Skin epidermis (tissue), 12 donors: ENCODE data around the gene LHX4.

ENCODE experiments used
- H3K27ac ChIP-seq, 21 experiments: fragments of 200-600 bp; sonication (generic) in 11 of 21; one replicate each; pipeline ENCODE4 v1.5.0; 2020; ENCODE audit warnings: mild to moderate bottlenecking in 3 of 21, inconsistent platforms in 2 of 21, moderate library complexity in 2 of 21
- H3K4me3 ChIP-seq, 7 experiments: fragments of 200-600 bp; sonication (generic) in 2 of 7; one replicate each; pipeline ENCODE4 v1.5.0; 2020; ENCODE audit warnings: inconsistent platforms in 2 of 7, mild to moderate bottlenecking in 2 of 7, moderate library complexity in 1 of 7

LHX4 gene

DNA sequence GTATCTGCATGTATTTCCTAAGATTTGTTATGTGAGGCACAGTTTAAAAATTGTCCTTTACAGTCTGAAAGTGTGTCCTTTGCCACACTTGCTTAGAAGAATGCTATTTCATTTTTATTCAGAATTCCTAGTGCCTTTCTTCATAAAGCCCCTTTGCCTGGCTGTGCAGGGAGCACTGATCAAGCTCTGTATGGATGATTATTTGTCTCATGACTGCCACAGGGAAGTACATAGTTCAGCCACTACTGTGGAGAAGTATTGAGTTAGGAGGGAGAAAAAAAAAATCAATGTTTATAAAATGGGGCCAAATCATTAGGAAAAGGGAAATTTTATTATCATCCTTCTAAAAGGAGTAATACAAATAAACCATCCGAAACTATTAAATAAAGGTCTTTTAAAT lies 51.4 kb downstream of the LHX4 start:
- H3K4me3 ChIP-seq: no peak overlapping the region
- H3K27ac ChIP-seq: peak overlapping the region in 1 of 21 experiments; percentile 33

DNA sequence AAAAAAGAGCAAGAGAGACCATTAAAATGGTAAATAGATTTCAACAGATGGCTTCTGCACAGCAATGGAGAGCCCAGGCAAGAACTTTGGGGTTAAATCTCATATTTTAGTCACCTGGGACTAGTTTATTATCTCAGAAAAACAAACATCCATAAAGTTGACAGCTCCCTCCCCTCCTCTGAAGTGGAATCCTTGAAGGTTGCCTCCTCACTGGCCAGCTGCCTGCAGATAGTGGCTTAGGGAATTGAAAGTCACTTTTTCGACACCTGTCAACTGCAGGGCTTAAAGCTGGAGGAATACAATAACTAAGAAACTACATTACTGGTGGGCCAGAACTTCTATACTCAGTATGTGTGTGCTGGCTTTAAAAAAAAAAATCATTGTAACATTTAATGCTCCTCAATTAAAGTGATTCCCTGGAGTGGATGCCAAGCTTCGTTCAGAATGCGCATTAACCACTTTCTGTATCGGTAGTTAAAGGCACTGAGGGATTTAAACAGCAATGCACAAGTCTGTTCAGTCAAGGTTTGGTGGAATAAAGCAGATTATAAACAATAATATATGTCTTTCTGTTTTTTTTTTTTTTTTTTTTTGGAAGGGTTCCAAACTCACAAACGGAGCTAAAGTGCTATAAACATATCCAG lies 52.5 kb downstream of the LHX4 start:
- H3K4me3 ChIP-seq: no peak overlapping the region
- no peak overlapping the region for H3K27ac ChIP-seq

DNA sequence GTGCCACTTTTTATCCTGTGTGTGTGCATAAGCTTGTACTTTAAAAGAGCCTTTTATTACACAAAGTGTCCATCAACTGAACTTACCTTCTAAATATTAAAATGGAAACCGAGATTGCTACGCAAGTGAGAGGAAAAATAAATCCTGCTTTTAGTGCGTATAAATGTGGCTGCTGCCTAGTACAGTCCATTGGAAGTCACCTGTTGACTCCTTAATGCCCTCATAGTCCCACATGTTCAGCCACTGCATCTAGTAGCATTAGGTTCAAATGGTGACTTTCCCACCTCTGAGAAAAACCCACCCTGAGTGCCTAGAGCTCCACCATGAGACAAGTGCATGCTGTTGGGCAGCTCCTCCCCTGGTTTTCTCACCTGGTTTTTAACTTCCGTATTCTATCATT lies 53.0 kb downstream of the LHX4 start:
- no peak overlapping the region for H3K4me3 ChIP-seq
- no peak overlapping the region for H3K27ac ChIP-seq

DNA sequence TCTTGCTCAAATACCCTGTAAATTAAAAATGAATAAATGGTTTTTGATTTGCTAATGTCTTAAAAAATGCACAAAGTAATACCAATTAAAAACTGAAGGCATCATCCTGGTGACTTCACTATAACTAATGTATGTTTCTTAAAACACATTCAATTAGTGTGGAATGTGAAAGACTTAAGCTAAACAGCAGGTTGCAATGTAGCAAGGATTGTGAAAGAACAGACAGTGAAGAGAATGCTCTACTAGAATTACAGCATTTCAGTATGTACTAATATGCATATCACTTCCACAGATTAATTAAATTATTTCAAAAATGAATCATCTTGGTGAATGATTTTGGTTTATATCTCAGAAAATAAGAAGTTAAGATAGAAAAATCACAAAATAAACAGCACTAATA lies 56.4 kb downstream of the LHX4 start:
- Histone ChIP-seq H3K4me3 (no peak overlapping the region), H3K27ac (no peak overlapping the region)

DNA sequence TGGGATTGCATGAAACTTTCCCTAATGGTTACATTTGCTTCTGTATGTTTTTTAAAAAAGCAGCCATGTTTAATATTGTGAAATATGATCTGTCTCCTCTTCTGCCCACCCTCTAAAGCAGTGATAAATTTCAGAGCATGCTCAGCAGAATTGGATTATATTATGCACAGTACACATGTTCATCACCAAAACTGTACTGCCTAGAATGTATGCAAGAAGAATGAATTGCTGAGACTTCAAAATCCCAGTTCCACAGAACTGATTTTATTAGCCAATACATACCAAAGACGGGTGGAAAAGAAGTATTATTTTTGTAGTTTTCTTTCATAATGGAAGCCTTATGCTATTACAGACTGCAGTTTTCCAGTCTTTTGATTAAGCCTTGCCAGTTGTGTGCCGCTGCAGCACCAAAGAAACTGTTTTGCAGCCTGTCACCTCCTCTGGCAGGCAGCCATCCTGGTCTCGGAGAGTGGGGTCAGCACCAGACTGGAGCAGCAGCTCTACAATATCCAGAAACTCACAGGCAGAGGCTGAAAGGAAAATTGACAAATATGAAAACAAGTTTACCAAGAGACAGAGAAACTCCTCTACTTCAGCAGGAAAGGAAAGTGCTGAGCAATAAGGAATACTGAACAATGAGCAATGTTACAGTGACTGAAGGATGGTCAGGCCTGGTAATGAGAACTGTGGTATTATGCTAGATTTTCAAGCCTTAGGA lies 58.1 kb downstream of the LHX4 start:
- Histone ChIP-seq H3K27ac (peak overlapping the region in 5 of 21 experiments; percentile 10 to 68 (median 30)), H3K4me3 (no peak overlapping the region)

DNA sequence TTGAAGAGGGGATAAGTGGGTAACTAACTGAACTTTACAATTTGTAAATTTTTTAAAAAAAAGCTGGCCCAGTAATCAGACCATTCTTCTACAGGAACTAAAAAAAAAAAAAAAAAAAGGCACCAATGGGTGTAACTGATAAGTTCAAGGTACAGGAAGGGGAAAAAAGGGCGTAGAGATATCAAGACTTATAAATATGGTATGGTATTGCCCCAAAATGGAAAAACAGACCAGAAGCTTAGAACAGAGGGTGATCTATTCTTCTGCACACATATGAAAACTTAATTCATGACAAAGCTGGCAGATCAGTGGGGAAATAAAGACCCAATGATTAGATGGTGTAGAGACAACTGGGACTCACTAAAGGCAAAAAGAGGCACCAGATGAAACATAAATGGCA lies 58.9 kb downstream of the LHX4 start:
- no peak overlapping the region for H3K4me3 ChIP-seq
- H3K27ac ChIP-seq: peak overlapping the region in 1 of 21 experiments; percentile 10

DNA sequence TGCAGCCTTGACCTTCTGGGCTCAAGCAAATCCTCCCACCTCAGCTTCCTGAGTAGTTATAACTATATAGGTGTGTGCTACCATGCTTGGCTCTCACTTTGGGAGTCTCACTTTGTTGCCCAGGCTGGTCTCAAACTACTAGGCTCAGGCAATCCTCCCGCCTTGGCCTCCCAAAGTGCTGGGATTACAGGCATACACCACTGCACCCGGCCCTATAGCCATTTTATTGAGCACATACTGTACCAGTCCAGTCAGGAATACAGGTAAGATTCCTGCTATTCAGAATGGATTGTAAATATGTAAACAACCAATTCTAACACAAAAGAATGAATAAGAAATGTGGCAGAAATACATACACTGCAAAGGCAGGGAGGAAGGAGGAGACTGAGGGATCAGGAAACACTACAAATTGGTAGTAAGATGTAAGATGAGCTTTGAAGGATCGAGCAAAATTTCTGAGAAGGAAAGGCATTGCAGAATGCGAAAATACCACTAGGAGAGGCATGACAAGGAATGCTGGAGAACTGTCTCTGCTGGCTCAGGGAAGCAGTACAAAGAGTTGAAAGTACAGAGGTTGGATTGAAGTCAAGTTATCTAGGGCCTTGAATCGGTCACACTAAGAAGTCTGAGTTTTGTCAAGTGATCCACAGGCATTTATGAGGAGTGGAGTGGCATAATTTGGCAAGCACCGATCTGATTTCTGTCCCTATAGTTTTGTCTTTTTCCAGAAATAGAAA lies 60.4 kb downstream of the LHX4 start:
- H3K27ac ChIP-seq: no peak overlapping the region
- H3K4me3 ChIP-seq: no peak overlapping the region

DNA sequence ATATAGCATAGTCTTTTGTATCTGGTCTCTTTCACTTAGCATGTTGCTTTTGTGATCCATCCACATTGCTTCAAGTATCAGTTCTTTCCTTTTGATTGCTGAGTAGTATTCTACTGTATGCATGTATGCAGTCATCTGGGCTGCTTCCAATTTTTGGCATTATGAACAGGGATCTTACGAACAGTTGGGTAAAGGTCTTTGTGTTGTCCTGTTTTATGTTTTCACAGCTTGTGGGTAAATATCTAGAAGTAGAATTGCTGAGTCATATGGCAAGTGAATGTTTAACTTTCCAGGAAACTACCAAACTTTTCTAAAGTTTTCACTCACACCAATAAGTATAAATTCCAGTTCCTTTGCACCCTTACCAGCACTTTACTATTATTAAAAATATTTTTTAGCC lies 60.9 kb downstream of the LHX4 start:
- no peak overlapping the region for H3K27ac ChIP-seq
- no peak overlapping the region for H3K4me3 ChIP-seq

DNA sequence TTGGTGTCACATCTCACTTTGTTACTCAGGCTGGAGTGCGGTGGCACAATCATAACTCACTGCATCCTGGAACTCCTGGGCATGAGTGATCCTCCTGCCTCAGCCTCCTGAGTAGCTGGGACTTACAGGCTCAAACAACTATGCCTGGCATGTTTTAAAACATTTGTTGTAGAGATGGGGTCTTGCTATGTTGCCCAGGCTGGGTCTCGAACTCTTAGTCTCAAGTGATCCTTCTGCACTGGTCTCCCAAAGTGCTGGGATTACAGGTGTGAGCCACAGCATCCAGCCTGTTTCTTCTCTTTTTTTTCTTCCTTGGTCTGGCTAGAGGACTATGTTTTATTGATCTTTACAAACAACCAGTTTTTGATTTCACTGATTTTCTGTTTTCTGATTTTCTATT lies 64.6 kb downstream of the LHX4 start:
- no peak overlapping the region for H3K27ac ChIP-seq
- H3K4me3 ChIP-seq: no peak overlapping the region

DNA sequence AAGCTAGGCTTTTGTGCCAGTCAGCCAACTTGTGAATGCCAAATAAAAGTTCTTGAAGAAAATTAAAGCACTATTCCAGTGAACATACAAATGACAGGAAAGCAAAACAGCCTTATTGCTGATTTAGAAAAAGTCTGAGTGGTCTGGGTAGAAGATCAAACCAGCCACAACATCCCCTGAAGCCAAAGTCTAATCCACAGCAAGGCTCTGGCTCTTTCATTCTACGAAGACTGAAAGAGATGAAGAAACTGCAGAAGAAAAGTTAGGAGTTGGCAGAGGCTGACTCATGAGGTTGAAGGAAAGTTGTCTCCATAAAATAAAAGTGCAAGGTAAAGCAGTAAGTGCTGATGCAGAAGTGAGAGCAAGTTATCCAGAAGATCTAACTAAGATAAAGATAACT lies 65.9 kb downstream of the LHX4 start:
- no peak overlapping the region for H3K4me3 ChIP-seq
- H3K27ac ChIP-seq: no peak overlapping the region

DNA sequence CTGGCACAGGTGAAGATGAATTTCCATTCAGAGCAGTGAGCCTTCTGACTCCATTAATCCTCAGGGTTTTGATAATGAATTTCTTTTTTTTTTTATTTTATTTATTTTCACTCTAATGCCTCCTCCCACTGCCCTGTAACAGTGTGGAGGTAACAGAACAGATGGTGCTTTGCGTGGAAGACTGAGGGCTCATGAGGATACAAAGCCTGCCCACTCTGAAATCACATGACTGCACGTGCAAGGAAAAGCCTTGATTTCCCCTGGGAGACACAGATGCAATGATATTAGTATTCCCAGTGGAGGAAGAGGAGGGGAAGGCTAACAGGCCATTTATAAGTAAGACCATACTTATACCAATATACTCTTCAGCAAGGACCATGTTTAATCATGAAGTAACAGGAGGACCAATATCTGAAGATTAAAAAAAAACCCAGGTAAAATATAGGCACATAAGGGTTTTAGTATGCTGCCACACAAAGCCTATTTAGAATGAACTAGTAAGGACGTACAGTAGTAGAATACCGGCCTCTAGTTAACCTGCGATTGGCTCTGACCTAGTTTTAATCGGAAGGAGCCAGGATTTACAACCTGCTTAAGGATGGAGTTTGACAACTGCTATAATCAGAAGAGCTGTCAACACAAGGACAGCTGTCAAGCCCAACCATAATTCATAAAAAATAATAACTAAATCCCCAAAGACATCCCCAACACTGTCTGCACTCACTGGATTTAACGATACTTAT lies 69.6 kb downstream of the LHX4 start:
- no peak overlapping the region for H3K27ac ChIP-seq
- H3K4me3 ChIP-seq: no peak overlapping the region

DNA sequence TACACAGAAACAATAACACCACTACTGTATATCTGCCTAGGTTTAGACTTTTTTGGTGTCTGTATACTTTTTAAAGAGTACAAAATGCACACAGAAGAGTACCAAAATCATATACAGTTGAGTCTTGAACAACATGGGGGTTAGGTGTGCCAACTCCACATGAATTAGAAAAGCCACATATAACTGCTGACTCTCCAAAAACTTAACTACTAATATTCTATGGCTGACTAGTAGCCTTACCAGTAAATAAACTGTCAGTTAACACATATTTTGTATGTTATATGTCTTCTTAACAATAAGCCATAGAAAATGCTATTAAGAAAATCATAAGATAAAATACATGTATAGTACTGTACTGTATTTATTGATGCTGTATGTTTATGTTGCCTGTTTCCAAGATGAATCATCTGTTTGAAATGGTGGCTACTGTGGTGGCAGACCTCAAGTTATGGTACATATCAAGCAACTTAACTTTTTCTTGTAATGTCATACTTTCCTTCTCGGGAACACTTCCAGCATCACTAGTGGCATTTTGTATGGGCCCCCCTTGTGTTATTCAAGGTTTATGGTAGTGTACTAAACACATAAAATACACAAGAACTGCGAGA lies 71.2 kb downstream of the LHX4 start:
- H3K4me3 ChIP-seq: no peak overlapping the region

DNA sequence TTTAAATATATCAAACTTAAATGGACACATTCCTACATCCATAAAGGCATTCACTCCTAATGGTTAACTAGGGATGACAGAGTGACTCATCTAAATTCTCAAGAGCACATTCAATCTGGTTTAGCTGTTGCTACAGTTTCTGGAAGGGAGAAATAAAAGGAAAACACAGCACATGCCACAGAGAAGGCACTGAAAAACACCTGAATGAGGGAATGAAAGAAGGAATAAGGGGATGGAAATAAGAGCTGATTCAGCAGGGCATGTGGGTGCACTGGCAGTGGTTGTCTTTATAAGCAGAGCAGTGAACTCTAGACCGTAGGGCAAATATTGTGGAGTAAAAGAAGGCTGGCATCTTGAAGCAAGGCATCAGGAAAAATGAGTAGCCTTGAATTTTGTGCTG lies 79.3 kb downstream of the LHX4 start:
- Histone ChIP-seq H3K27ac (no peak overlapping the region), H3K4me3 (no peak overlapping the region)

More for the DNA sequence above, 71.2 kb downstream of the LHX4 start:
- no peak overlapping the region for H3K27ac ChIP-seq

DNA sequence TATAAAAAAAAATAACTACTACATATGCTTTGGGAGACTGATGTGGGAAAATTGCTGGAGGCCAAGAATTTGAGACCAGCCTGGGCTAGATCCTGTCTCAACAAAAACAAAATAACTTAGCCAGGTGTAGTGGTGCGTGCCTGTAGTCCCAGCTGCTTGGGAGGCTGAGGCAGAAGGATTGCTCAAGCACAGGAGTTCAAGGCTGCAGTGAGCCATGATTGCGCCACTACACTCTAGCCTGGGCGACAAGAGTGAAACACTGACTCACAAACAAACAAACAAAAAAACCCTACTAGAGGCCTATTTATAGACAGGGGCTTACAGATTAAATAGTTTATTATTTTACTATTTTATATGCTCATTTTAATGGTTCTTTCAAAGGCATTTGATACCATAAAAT lies 80.0 kb downstream of the LHX4 start:
- Histone ChIP-seq H3K27ac (no peak overlapping the region), H3K4me3 (no peak overlapping the region)

DNA sequence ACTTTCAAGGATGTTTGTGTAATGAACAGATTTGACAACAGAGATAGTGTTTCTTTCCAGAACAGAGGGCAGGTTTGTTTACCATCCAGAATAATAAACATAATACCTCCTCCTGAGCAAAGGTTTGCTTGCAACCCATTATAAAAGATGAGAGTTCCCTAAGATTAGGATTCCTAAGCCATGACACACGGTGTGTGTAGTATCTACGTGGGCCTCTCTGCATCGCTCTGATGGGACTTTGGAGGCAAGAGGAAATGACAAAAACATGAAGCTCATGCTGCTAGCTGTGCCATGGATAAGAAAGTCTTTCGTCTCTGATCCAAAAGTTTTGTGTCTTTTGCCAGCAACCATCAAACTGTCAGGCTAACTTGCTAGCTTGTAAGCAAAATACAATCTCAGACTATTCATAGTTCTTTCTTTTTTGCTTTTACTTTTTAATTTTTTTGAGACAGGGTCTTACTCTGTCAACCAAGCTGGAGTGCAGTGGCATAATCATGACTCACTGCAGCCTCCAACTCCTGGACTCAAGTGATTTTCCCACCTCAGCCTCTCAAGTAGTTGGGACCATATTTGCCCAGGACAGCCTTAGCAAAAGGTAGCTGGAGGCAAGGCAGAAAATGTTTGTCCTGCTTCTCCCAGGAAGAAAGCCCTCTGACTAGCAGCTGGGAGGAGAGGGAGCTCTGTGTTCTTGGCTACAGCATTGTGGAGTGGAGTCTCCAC lies 81.1 kb downstream of the LHX4 start:
- H3K4me3 ChIP-seq: no peak overlapping the region
- H3K27ac ChIP-seq: no peak overlapping the region

DNA sequence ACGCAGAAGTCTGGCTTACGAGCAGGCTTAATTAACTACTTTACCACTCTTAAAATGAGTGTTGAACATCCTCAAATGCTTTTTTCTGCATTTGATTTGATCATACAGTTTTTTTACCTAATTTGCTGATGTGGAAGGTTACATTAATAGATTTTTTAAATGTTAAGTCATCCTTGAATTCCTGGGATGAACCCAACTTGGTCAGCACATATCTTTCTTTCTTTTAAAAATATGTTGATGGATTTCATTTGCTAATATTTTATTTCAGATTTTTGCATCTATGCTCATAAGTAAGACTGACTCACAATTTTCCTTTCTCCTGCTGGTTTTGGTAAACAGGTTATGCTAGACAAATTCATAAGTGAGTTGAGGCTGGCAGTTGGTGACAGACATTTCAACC lies 82.9 kb downstream of the LHX4 start:
- H3K4me3 ChIP-seq: no peak overlapping the region
- H3K27ac ChIP-seq: no peak overlapping the region

DNA sequence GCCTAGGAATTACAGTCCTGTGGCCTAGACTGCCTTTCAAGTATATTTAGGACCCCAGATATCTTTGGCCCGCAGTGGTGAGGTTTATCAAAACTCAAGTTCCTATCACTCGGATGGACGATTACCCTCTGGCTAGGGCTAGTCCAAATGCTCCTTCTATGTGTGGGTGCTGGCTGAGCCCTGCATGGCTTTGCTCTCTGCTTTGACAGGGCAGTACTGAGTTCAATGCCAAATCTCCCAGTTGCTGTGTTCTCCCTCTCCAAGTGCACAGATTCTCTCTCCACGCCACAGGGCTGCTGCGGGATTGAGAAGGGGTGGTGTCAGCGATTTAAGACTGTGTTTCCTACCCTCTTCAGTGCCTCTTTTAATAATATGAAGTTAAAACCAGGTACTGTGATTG lies 97.0 kb downstream of the LHX4 start:
- Histone ChIP-seq H3K27ac (no peak overlapping the region), H3K4me3 (no peak overlapping the region)
